Nephron (organoid): ENCODE data around the gene TMEM243.
A peak's percentile ranks its signal among the peaks of the same experiment; 100 is the strongest.

Experiments
- H3K27ac Mint-ChIP-seq, 3 experiments: 2 replicates each; pipeline ENCODE4 v1.8.0; 2020; ENCODE audit warnings: mixed read lengths in 3 of 3, mild to moderate bottlenecking in 2 of 3, moderate library complexity in 1 of 3
- H3K27me3 Mint-ChIP-seq: 2 replicates; pipeline ENCODE4 v1.8.0; 2021; ENCODE audit warnings: low read depth, mild to moderate bottlenecking, moderate library complexity, mixed read lengths
- H3K36me3 Mint-ChIP-seq: 2 replicates; pipeline ENCODE4 v1.8.0; 2020; ENCODE audit warnings: low read depth, mixed read lengths
- H3K4me1 Mint-ChIP-seq: 2 replicates; pipeline ENCODE4 v1.8.0; 2020; ENCODE audit warnings: mixed read lengths
- H3K4me3 Mint-ChIP-seq, 3 experiments: 2 replicates each; pipeline ENCODE4 v1.8.0; 2020; ENCODE audit warnings: mild to moderate bottlenecking in 3 of 3, mixed read lengths in 3 of 3, moderate library complexity in 2 of 3
- H3K9me3 Mint-ChIP-seq: 2 replicates; pipeline ENCODE4 v1.8.0; 2020; ENCODE audit warnings: mixed read lengths
- TF ChIP-seq, protein P1 (sequence below), 3 experiments: fragments of 200-600 bp; sonication (generic); IDR thresholded peaks; one replicate each; pipeline ENCODE4 v1.5.0; 2021; ENCODE audit warnings: antibody characterized with exemption in 3 of 3; ENCODE audit not compliant: unreplicated experiment in 3 of 3

TMEM243 gene

DNA sequence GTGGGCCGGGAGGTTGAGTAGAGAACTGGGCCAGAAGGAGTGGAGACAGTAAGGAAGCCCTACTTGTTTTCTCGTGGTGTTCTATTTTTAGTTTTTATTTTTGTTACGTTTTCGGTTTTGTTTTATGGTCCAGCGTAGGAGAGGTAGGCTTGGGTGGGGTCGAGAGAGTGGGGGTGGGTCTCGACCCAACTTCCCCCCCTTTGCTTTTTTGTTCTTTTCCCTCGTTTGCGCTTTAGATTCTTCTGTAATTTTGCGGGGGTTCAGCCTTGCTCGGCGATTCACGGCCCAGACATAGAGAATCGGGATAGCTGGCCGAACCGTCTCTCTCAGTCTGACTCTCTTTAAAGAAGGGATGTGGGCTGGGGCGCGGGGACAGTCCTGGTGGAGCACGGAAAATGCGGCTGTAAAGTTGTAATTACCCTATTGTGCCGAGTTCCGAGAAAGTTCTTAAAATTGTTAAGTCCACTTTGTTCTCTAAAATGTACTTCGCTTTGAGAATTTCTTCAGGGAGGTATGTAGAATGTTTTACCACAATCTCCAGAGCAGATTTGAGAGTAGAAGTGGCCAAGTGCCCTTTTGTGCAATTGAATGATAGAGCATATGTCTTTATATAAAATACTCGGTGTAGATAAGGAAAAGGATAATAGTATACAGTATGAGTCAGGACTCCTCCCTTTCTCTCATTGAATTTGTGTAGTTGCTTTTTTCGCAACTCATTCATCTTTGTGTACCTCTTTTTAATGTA lies 66.5 kb downstream of the TMEM243 start:
- Mint-ChIP-seq H3K27me3 (no peaks in the 10 kb centered on the region), H3K4me1 (peaks cover 38% of the 10 kb centered on the region), H3K36me3 (peaks cover 7% of the 10 kb centered on the region)

DNA sequence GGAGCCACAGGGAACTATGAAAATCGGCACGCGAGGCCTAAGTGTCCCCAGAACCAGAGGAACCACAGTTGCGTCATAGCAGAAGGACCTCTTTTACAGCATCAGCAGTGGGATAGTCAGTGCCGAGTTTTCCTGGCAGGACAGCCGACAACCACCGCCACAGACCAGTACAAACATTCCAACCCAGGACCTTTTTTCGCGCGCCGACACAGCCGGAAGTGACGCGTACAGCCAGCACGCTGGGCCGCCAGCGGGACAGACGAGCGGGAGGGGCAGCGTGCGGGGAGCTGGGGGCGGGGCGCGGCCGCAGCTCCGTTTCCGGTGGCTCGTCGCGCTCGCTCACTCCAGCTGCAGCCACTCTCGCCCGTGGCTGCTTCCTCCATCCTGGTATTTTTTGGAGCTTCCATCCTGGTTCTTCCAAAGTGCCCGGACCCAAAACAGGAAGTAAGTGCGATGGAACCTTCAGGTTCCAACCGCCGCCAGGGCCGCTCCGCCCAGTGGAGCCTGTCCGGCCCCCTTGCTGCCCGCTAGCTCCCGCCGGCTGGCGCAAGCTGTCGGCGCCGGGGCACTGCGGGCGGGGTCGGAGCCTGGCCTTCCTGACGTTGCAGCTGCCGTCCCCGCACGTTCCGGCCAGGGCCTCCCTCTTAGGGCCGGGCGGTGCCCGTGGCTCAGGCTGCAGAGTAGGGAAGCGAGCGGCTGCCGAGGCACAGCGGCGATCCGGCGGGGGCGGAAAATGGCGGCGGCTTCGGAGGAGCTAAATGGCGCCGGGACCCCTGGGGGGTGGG lies 67.2 kb downstream of the TMEM243 start, which contains the start of gene DMTF1:
TSS of gene DMTF1 (plus strand) at position 342 of the 785 bp plus-strand sequence. CDS start 12,489 bp downstream, outside the sequence.
- Mint-ChIP-seq H3K4me3 (peak within 1 kb of the TSS; percentile 94 to 98 (median 95)), H3K27me3 (no peaks in the 10 kb centered on the region), H3K27ac (peak within 1 kb of the TSS; percentile 98 to 100 (median 100)), H3K9me3 (no peaks in the 10 kb centered on the region), H3K4me1 (peaks cover 32% of the 10 kb centered on the region), H3K36me3 (peaks cover 7% of the 10 kb centered on the region)
- TF ChIP-seq, protein P1, sequence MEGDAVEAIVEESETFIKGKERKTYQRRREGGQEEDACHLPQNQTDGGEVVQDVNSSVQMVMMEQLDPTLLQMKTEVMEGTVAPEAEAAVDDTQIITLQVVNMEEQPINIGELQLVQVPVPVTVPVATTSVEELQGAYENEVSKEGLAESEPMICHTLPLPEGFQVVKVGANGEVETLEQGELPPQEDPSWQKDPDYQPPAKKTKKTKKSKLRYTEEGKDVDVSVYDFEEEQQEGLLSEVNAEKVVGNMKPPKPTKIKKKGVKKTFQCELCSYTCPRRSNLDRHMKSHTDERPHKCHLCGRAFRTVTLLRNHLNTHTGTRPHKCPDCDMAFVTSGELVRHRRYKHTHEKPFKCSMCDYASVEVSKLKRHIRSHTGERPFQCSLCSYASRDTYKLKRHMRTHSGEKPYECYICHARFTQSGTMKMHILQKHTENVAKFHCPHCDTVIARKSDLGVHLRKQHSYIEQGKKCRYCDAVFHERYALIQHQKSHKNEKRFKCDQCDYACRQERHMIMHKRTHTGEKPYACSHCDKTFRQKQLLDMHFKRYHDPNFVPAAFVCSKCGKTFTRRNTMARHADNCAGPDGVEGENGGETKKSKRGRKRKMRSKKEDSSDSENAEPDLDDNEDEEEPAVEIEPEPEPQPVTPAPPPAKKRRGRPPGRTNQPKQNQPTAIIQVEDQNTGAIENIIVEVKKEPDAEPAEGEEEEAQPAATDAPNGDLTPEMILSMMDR (IDR thresholded peaks at IDR 0.05; ENCODE audit: unreplicated experiment in 3 of 3): no peak

More for the DNA sequence above, 66.5 kb downstream of the TMEM243 start:
- TF ChIP-seq, protein P1 (IDR thresholded peaks at IDR 0.05; ENCODE audit: unreplicated experiment in 3 of 3): no peak
- Mint-ChIP-seq H3K4me3 (peak overlapping the region; percentile 94 to 98 (median 95)), H3K9me3 (no peaks in the 10 kb centered on the region), H3K27ac (peak overlapping the region; percentile 98 to 100 (median 100))

DNA sequence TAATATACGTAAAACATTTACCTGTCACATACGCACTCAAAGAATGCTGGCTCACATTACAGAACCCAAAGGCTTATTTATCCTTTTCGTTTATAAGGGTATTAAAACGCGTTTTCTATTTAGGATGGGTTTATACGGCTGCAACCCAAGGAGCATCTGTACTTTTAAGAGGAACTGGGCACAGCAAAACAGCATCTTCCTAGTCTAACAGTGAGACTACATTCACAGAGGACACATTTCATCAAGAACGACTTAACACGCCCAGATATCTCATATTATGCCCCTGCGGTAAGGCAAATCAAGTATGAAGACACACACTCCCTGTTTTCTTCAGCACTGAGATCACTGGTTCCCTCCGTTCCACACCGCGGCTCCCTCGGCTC lies 67.8 kb downstream of the TMEM243 start:
- Mint-ChIP-seq H3K4me1 (peaks cover 26% of the 10 kb centered on the region), H3K36me3 (peaks cover 7% of the 10 kb centered on the region), H3K4me3 (peak overlapping the region; percentile 94 to 98 (median 95)), H3K27ac (peak overlapping the region; percentile 98 to 100 (median 100)), H3K9me3 (no peaks in the 10 kb centered on the region), H3K27me3 (no peaks in the 10 kb centered on the region)
- TF ChIP-seq, protein P1 (IDR thresholded peaks at IDR 0.05; ENCODE audit: unreplicated experiment in 3 of 3): no peak

DNA sequence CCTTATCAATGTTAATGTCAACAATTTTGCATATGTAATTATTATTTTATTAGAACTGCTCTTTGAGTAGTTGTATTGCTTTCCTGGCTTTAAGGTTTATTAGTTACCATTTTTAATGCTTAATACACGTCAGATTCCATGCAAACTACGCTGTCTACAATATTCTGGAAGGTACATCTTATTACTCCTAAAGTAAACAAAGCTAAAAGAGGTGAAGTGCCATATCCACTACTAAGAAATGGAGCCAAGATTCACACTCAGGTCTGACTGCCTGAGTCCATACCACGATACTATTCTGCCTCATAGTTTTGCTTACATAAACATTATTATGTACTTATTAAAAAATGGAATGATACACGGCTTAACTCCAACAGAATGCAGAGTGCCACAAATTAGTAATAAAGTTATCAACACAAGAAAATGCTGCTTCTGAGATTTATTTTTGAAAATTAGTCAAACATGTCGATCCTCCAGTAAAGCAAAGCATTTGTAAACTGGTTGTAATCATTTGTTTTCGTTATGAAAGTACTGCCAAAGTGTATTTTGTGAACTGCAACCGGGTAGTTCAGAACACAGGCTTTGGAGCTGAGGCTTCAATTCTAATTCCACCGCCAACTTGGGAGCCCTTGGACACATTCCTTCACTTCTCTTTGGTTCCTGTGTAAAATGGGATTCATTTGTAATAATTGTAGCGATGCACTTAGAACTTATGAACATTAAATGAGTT lies 68.4 kb downstream of the TMEM243 start:
- TF ChIP-seq, protein P1 (IDR thresholded peaks at IDR 0.05; ENCODE audit: unreplicated experiment in 3 of 3): no peak
- Mint-ChIP-seq H3K9me3 (no peaks in the 10 kb centered on the region), H3K4me3 (peak overlapping the region; percentile 94 to 98 (median 95)), H3K4me1 (peaks cover 20% of the 10 kb centered on the region), H3K27me3 (no peaks in the 10 kb centered on the region), H3K27ac (peak overlapping the region; percentile 98 to 100 (median 100)), H3K36me3 (peaks cover 7% of the 10 kb centered on the region)

DNA sequence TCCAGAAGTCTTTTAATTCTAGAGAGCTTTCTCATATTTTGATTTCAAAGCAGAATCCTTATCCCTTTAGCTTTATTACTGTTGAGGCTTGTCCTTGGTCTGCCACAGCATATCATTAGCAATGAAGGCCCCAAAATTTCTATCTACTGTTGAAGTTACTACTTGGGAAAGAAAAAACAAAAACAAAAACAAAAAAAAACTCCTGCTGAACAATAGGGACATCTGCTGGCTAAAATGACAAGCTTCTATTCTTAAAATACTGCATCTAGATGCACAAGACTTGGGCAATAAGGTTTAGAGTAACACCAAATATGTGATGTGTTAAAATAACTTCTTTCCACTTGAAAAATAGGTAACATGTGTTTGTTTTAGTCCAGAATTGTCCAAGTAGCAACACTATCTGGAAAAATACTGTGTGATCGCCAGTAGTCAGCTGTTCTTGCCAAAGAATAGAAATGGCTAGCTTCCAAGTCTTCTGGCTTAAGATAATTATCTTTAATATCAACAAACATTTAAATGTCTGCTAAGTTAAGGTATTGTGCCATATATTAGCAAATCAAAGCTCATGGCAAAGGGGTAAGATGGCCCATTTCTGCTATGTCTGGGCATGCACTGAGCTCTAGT lies 71.1 kb downstream of the TMEM243 start:
- H3K36me3 Mint-ChIP-seq: no peaks in the 10 kb centered on the region
- TF ChIP-seq, protein P1 (IDR thresholded peaks at IDR 0.05; ENCODE audit: unreplicated experiment in 3 of 3): peak; percentile 45 to 63 (median 45)
- no peaks in the 10 kb centered on the region for H3K9me3 Mint-ChIP-seq
- H3K27ac Mint-ChIP-seq: no peak overlapping the region
- H3K4me1 Mint-ChIP-seq: no peaks in the 10 kb centered on the region
- H3K4me3 Mint-ChIP-seq: no peak overlapping the region
- H3K27me3 Mint-ChIP-seq: no peaks in the 10 kb centered on the region
